Left cardiac atrium (tissue), 4 donors: Measurements from ENCODE around the gene ZNF778. TPM values are rescaled to one million over a fixed set of nuclear protein-coding genes. Genes with fewer than 3 reads are reported as not detected.
"Not testable (repeated sequence)": the region's sequence is repeated elsewhere in the genome, so short reads cannot be mapped to it uniquely, and the experiment has no call there.

ENCODE experiments used
- ATAC-seq, 2 donors: fragments of 200-7000 bp; cut with Tn5 transposase; one replicate each; pipeline ENCODE4 v1.9.1; 2020; ENCODE audit warnings: mild to moderate bottlenecking in 2 of 2, moderate library complexity in 2 of 2
- DNase-seq: peaks from one replicate; pipeline ENCODE4 v3.0.0-alpha.2; 2020
- intact Hi-C, 2 donors: fragments of 100-400 bp; cut with DNase I; formaldehyde crosslinking; loops; one replicate each; pipeline versions ENCODE4 v1.14.1 to v1.15.1; 2022 to 2023
- total RNA-seq, 2 donors: library from RNA; stranded (reverse); fragmentation: NEBNext Ultra II Directional; extraction: Animal tissue kit (Norgen Biotek cat#: 25700); gene quantifications; one replicate each; pipeline ENCODE4 v1.2.1, GENCODE V29; 2021
- donor health status: DM: no; HTN: yes; CAD: no.
- donor health status: DM: no; HTN: yes; CAD: no; lungs with severe emphysema.
- donor health status: DM: yes; HTN: yes; CAD: no.
- donor health status: Dilated cardiomyopathy.

Gene ZNF778
- total RNA-seq, 2 donors from 2014 or later, result 7.5 to 9.8 TPM

- DNase-seq (no peak), ATAC-seq (no peak)
- intact Hi-C loops, result no loop called here
Measured at GRCh38 chr16:89178453-89179147, 38.9 kb upstream of the ZNF778 start.

DNA sequence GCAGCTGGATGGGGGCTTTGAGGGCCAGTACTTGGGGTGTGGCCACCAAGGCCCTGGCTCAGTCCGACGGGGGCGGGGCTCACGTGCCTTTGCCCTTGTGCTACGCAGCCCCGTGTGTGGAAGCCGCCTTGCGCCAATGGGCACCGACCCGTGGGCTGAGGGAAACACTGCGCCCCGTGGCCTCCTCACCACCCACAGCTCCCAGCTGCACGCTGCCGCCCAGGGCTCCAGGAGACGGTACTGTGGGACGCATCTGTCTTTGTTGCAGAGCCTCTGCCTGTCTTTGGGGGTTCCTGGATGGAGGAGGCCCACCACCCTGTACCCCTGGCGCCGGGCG is 38.4 kb upstream of the ZNF778 start:
- no peak for DNase-seq
- intact Hi-C loops, result no loop called here
- ATAC-seq, result no peak

DNA sequence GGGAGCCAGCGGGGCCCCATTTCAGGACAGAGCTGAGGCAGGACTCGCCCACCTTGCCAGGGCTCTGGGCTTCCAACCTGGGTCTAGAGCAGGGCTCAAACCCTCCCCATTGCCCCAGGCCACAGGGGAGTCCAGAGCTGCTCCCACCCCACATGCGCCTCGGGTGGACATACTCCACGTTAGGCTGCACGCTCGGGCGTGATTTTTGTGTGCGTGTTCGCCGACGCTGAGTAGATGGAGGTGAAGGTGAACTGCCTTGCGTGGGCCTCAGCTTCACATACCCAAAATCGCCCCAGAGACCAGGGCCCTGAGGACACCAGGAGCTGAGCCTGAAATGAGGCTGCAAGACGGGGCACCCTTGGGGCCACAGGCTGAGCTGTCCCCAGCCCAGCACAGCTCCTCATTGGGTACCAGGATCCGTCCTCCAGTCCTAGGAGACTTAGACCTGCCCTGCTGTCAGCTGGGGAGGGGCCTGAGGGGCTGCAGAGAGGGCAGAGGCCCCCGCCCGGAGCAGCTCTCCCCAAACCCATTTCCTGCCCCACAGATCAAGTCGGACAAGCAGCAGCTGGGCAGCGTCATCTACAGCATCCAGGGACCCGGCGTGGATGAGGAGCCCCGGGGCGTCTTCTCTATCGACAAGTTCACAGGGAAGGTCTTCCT is 37.7 kb upstream of the ZNF778 start:
- DNase-seq (no peak), ATAC-seq (no peak)
- intact Hi-C loops, result no loop called here

- DNase-seq, result no peak
- intact Hi-C loops, result no loop called here
- no peak for ATAC-seq
Measured at GRCh38 chr16:89183463-89183862, 34.0 kb upstream of the ZNF778 start.

- intact Hi-C loops, result no loop called here
- no peak for DNase-seq
Measured at GRCh38 chr16:89183975-89184676, 33.4 kb upstream of the ZNF778 start.

DNA sequence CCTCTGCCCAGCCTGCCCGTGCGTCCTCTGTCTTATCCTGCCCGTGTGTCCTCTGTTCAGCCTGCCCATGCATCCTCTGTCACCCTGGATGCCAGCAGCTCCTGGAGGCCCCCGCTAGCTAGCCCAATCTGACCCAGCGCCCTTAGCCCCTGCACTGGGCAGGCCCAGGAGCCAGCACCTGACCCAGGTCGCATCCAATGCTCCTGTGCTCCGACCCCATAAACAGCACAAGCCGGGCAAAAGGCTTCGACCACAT is 32.9 kb upstream of the ZNF778 start:
- intact Hi-C loops, result no loop called here
- DNase-seq, result no peak
- no peak for ATAC-seq

More at GRCh38 chr16:89183975-89184676, 33.4 kb upstream of the ZNF778 start:
- ATAC-seq, result no peak

DNA sequence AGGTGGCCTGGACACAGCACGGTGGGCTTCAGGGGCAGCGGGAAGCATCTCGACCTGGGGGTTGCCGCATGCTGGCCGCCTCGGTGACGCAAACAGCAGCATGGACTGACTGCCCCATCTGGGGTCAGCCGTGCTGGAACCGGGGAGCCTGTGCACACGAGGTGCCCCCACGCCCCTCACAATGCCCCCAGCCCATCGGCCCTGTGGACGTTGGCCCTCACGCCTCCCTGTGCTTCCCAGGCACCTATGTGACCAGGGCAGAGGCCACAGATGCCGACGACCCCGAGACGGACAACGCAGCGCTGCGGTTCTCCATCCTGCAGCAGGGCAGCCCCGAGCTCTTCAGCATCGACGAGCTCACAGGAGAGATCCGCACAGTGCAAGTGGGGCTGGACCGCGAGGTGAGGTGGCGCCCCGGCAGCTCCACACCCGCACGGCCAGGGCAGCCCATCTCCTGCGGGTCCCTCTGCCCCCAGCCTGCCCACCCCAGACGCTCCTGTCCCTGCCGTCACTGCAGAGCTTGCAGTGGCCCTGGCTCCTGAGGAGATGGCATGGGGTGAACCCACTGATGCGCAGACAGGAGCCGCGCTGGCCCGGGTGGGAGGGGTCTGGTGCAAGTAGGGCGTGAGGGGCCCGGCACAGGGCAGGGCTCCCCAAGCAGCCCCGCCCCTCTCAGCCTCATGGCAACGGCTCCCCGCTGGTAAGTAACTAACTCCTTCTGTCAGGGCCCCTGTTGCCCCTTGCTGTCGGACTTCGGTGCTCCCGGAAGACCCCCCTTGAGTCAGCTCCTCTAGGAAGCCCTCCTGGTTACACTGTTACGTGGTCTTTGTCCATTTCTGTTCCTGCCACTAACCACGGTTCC is 32.3 kb upstream of the ZNF778 start:
- ATAC-seq (no peak), DNase-seq (no peak)
- intact Hi-C loops, result no loop called here

GRCh38 chr16:89185887-89186592 is 31.5 kb upstream of the ZNF778 start:
- ATAC-seq, intact Hi-C loops, DNase-seq: not testable (repeated sequence)

GRCh38 chr16:89186593-89187031 is 30.9 kb upstream of the ZNF778 start:
- ATAC-seq, intact Hi-C loops, DNase-seq: not testable (repeated sequence)

GRCh38 chr16:89187032-89187769 is 30.3 kb upstream of the ZNF778 start:
- no peak for ATAC-seq
- intact Hi-C loops, result no loop called here
- DNase-seq, result no peak

- DNase-seq, result peak; percentile 13
- ATAC-seq, result no peak
- intact Hi-C loops, result no loop called here
Measured at GRCh38 chr16:89187770-89188392, 29.6 kb upstream of the ZNF778 start.

DNA sequence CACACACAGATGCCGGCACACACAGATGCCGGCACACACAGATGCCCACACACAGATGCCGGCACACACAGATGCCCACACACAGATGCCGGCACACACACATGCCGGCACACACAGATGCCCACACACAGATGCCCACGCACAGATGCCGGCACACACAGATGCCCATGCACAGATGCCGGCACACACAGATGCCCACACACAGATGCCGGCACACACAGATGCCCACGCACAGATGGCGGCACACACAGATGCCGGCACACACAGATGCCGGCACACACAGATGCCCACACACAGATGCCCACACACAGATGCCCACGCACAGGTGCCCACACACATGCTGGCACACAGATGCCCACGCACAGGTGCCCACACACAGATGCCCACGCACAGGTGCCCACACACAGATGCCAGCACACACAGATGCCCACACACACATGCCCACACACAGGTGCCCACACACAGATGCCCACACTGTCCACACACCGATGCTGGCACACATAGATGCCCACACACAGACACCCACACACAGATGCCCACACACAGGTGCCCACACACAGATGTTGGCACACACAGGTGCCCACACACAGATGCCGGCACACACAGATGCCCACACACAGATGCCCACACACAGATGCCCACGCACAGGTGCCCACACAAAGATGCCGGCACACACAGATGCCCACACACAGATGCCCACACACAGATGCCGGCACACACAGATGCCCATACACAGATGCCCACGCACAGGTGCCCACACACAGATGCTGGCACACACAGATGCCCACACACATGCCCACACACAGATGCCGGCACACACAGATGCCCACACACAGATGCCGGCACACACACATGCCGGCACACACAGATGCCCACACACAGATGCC is 28.8 kb upstream of the ZNF778 start:
- ATAC-seq, intact Hi-C loops: not testable (repeated sequence)
- DNase-seq, result peak; percentile 8

DNA sequence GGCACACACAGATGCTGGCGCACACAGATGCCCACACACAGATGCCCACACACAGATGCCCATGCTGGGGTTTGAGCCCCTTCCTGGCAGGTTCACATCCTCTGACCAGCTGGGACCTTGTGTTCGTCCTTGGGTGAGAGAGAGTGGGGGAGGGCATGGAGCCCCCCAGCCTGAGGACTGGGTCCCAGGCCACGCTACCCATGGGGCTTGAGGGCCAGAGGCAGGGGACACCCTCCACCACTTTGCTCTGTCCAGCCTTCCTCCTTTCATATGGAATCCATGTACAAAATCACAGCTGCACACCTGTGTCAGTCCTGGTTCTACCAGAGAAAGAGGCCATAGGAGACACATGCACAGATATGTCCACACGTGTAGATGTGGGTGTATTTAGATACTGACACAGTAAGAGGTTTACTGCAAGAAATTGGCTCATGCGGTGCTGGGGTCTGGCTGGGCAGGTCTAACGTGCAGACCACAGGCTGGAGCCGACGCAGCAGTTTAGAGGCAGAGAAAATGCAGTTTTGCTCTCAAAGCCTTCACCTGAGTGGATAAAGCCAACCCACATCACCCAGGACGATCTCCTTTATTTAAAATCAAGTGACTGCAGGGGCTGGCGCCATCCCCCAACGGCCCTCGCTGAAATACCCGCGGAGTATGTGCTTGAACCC is 28.0 kb upstream of the ZNF778 start:
- intact Hi-C loops, result no loop called here
- DNase-seq (peak; percentile 9), ATAC-seq (no peak)

- DNase-seq, result peak; percentile 20
- intact Hi-C loops, result no loop called here
Measured at GRCh38 chr16:89190150-89190958, 27.1 kb upstream of the ZNF778 start.

DNA sequence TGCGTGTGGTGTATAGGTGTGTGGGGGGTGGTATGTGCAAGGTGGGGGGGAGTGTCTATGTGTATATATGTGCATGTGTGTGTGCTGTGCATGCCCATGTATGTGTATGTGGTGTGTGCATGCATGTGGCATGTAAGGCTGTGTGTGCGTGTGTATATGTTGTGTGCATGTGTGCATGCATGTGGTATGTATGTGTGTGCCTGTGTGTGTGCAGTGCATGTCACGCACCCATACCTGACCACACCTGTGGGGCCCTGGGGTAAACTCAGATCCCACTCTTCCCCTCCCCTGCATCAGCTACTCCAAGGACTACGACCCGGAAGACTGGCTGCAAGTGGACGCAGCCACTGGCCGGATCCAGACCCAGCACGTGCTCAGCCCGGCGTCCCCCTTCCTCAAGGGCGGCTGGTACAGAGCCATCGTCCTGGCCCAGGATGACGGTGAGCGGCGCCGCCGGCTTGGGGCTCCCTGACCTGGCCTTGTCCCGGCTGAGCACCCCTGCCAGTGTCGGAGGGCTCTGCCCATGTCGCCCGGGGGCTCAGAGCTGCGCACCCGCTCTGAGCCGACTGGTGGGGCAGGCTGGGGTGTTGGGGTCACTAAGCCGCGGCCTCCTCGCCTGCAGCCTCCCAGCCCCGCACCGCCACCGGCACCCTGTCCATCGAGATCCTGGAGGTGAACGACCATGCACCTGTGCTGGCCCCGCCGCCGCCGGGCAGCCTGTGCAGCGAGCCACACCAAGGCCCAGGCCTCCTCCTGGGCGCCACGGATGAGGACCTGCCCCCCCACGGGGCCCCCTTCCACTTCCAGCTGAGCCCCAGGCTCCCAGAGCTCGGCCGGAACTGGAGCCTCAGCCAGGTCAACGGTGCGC is 26.2 kb upstream of the ZNF778 start:
- intact Hi-C loops, result no loop called here
- DNase-seq (peak; percentile 28), ATAC-seq (no peak)

More at GRCh38 chr16:89190150-89190958, 27.1 kb upstream of the ZNF778 start:
- no peak for ATAC-seq
